ENCODE measurements around the gene SLC38A9.
"Not testable (repeated sequence)": the region's sequence is repeated elsewhere in the genome, so short reads cannot be mapped to it uniquely, and the experiment has no call there.

The SLC38A9 gene

DNA sequence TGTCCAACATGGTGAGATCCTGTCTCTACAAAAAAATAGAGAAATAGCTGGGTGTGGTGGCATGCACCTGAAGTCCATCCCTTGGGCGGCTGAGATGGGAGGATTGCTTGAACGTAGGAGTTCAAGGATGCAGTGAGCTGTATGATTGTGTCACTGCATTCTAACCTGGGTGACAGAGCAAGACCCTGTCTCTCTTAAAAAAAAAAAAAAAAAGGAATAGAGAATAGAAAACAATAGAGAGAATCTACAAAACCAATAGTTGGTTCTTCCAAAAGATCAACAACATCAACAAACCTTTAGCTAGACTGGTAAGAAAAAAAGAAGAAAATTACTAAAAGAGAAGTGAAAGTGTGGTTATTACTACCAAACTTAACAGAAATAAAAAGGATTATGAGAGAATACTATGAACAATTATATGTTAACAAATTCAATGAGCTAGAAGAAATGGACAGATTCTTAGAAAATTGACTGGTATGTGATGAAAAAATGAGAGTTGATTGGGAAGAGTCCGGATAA, 8.1 kb upstream of the SLC38A9 start:
- no peak for TF ChIP-seq CTCF (IDR thresholded peaks at IDR 0.05; ENCODE audit: insufficient read depth, low read depth, low read length, missing control alignments)
- no peak for DNase-seq (ENCODE audit: low read depth)
- H3K4me3 ChIP-seq (ENCODE audit: low read depth, low read length) = no peak overlapping the region

GRCh38 chr5:55719026-55719425, 6.9 kb upstream of the SLC38A9 start:
- not testable (repeated sequence) for DNase-seq (ENCODE audit: low read depth); H3K4me3 ChIP-seq (ENCODE audit: low read depth, low read length)

GRCh38 chr5:55715519-55716078, 3.5 kb upstream of the SLC38A9 start:
- H3K4me3 ChIP-seq (ENCODE audit: low read depth, low read length) = no peak overlapping the region
- no peak for DNase-seq (ENCODE audit: low read depth)
- no peak for TF ChIP-seq CTCF (IDR thresholded peaks at IDR 0.05; ENCODE audit: insufficient read depth, low read depth, low read length, missing control alignments)

GRCh38 chr5:55714749-55715148, 2.6 kb upstream of the SLC38A9 start:
- H3K4me3 ChIP-seq (ENCODE audit: low read depth, low read length) = no peak overlapping the region
- DNase-seq (ENCODE audit: low read depth) = no peak
- no peak for TF ChIP-seq CTCF (IDR thresholded peaks at IDR 0.05; ENCODE audit: insufficient read depth, low read depth, low read length, missing control alignments)

- H3K4me3 ChIP-seq (ENCODE audit: low read depth, low read length) = no peak overlapping the region
- no peak for DNase-seq (ENCODE audit: low read depth)
- TF ChIP-seq CTCF (IDR thresholded peaks at IDR 0.05; ENCODE audit: insufficient read depth, low read depth, low read length, missing control alignments) = no peak
Measured at GRCh38 chr5:55714339-55714738, 2.2 kb upstream of the SLC38A9 start.

GRCh38 chr5:55713871-55714270, 1.7 kb upstream of the SLC38A9 start:
- no peak for DNase-seq (ENCODE audit: low read depth)
- H3K4me3 ChIP-seq (ENCODE audit: low read depth, low read length) = no peak overlapping the region
- no peak for TF ChIP-seq CTCF (IDR thresholded peaks at IDR 0.05; ENCODE audit: insufficient read depth, low read depth, low read length, missing control alignments)

DNA sequence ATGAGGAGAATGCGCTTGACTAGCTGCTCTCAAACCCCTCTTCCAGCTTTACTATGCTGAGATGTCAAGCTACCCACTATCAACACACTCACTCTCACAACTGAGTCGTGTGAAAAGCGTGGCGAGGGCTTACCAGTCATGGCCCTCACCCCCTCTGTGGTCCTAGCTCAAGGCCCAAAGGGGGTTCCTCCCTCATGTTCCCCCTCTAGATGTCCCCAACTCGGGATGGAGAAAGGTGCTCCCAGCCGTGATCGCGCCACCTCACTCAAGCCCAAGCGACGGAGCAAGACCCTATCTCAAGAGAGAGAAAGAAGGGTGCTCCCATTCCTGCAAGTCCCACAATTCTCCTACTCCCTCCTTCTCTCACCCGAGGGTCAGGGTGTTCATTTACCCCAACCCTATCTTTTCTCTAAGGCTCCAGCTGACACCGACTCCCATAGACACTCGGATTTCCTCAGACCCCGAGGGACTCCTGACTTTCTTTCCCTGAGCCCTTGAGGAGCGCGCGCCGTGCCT, 559 bp downstream of the SLC38A9 start:
- TF ChIP-seq CTCF (IDR thresholded peaks at IDR 0.05; ENCODE audit: insufficient read depth, low read depth, low read length, missing control alignments) = no peak
- DNase-seq (ENCODE audit: low read depth) = no peak
- peak overlapping the region; percentile 97 for H3K4me3 ChIP-seq (ENCODE audit: low read depth, low read length)

All from GM12865 (cell line).